ENCODE results near the gene DNAH8. TPM values are rescaled to one million over a fixed set of nuclear protein-coding genes. Genes with fewer than 3 reads are reported as not detected.

DNAH8 gene
- total and polyA plus RNA-seq, 4 experiments from 2014 or later = 0.04 to 0.17 (median 0.09) TPM; not detected in 1

GRCh38 chr6:38749473-38749872, 34.4 kb downstream of the DNAH8 start:
- Histone ChIP-seq H3K4me1 (ENCODE audit: insufficient read depth, low read length) (no peaks in the 10 kb centered on the region), H3K27me3 (ENCODE audit: insufficient read depth, low read length) (no peaks in the 10 kb centered on the region), H3K27ac (ENCODE audit: low read depth, low read length) (no peak overlapping the region), H3K4me3 (ENCODE audit: low read length in 2 of 2) (no peak overlapping the region), H3K9me3 (ENCODE audit: control insufficient read depth in 1 of 2, low read length in 2 of 2) (no peaks in the 10 kb centered on the region), H3K36me3 (ENCODE audit: insufficient read depth, low read length) (no peaks in the 10 kb centered on the region)
- ChIA-PET CTCF (ENCODE audit: partially characterized antibody) (no interaction called here), POLR2A (ENCODE audit: partially characterized antibody) (no interaction called here)
- DNase-seq = no peak
- Mint-ChIP-seq H3K27ac (no peak overlapping the region), H3K27me3 (peaks cover 8 to 21% of the 10 kb centered on the region in 2 donors), H3K36me3 (no peaks in the 10 kb centered on the region), H3K9me3 (no peaks in the 10 kb centered on the region), H3K4me3 (no peak overlapping the region), H3K4me1 (no peaks in the 10 kb centered on the region)
- intact Hi-C loops (cut with micrococcal nuclease) = no loop called here

GRCh38 chr6:38750968-38751615, 36.0 kb downstream of the DNAH8 start:
- CTCF ChIA-PET (ENCODE audit: partially characterized antibody) = no interaction called here
- H3K9me3 Mint-ChIP-seq = no peaks in the 10 kb centered on the region

GRCh38 chr6:38753707-38754106, 38.6 kb downstream of the DNAH8 start:
- Mint-ChIP-seq H3K4me1 (no peaks in the 10 kb centered on the region), H3K4me3 (no peak overlapping the region), H3K36me3 (no peaks in the 10 kb centered on the region), H3K27me3 (peaks cover 6 to 7% of the 10 kb centered on the region in 2 donors), H3K27ac (no peak overlapping the region), H3K9me3 (peaks cover 0 to 3% (median 0%) of the 10 kb centered on the region in 8 donors)
- Histone ChIP-seq H3K27ac (ENCODE audit: low read depth, low read length) (no peak overlapping the region), H3K4me3 (ENCODE audit: low read length in 2 of 2) (no peak overlapping the region), H3K4me1 (ENCODE audit: insufficient read depth, low read length) (no peaks in the 10 kb centered on the region), H3K9me3 (ENCODE audit: control insufficient read depth in 1 of 2, low read length in 2 of 2) (no peaks in the 10 kb centered on the region), H3K27me3 (ENCODE audit: insufficient read depth, low read length) (no peaks in the 10 kb centered on the region), H3K36me3 (ENCODE audit: insufficient read depth, low read length) (no peaks in the 10 kb centered on the region)
- ChIA-PET POLR2A (ENCODE audit: partially characterized antibody) (no interaction called here), CTCF (ENCODE audit: partially characterized antibody) (no interaction called here)
- DNase-seq = no peak
- intact Hi-C loops (cut with micrococcal nuclease) = no loop called here

More at GRCh38 chr6:38750968-38751615, 36.0 kb downstream of the DNAH8 start:
- H3K9me3 ChIP-seq (ENCODE audit: control insufficient read depth in 1 of 2, low read length in 2 of 2) = no peaks in the 10 kb centered on the region
- H3K4me1 ChIP-seq (ENCODE audit: insufficient read depth, low read length) = no peaks in the 10 kb centered on the region
- no peak overlapping the region for H3K27ac ChIP-seq (ENCODE audit: low read depth, low read length)
- no peak overlapping the region for H3K4me3 ChIP-seq (ENCODE audit: low read length in 2 of 2)
- POLR2A ChIA-PET (ENCODE audit: partially characterized antibody) = no interaction called here
- no peak overlapping the region for H3K27ac Mint-ChIP-seq
- H3K27me3 Mint-ChIP-seq = peaks cover 8 to 11% of the 10 kb centered on the region in 2 donors
- H3K36me3 ChIP-seq (ENCODE audit: insufficient read depth, low read length) = no peaks in the 10 kb centered on the region
- no peaks in the 10 kb centered on the region for H3K36me3 Mint-ChIP-seq
- H3K4me1 Mint-ChIP-seq = no peaks in the 10 kb centered on the region
- no peak for DNase-seq
- H3K4me3 Mint-ChIP-seq = no peak overlapping the region
- intact Hi-C loops (cut with micrococcal nuclease) = no loop called here
- no peaks in the 10 kb centered on the region for H3K27me3 ChIP-seq (ENCODE audit: insufficient read depth, low read length)

- no peaks in the 10 kb centered on the region for H3K4me1 ChIP-seq (ENCODE audit: insufficient read depth, low read length)
- intact Hi-C loops (cut with micrococcal nuclease) = no loop called here
- ChIA-PET POLR2A (ENCODE audit: partially characterized antibody) (no interaction called here), CTCF (ENCODE audit: partially characterized antibody) (no interaction called here)
- peak overlapping the region in 1 of 7 donors; percentile 24 for H3K27ac Mint-ChIP-seq
- H3K27me3 ChIP-seq (ENCODE audit: insufficient read depth, low read length) = no peaks in the 10 kb centered on the region
- no peak overlapping the region for H3K4me3 Mint-ChIP-seq
- no peaks in the 10 kb centered on the region for H3K9me3 ChIP-seq (ENCODE audit: control insufficient read depth in 1 of 2, low read length in 2 of 2)
- H3K9me3 Mint-ChIP-seq = peaks cover 0 to 5% (median 0%) of the 10 kb centered on the region in 8 donors
- peaks cover 3 to 5% of the 10 kb centered on the region in 2 donors for H3K27me3 Mint-ChIP-seq
- H3K4me1 Mint-ChIP-seq = no peaks in the 10 kb centered on the region
- no peaks in the 10 kb centered on the region for H3K36me3 Mint-ChIP-seq
- H3K36me3 ChIP-seq (ENCODE audit: insufficient read depth, low read length) = no peaks in the 10 kb centered on the region
- no peak for DNase-seq
- no peak overlapping the region for H3K27ac ChIP-seq (ENCODE audit: low read depth, low read length)
- H3K4me3 ChIP-seq (ENCODE audit: low read length in 2 of 2) = no peak overlapping the region
Observed at GRCh38 chr6:38755207-38755606, 40.1 kb downstream of the DNAH8 start.

DNA sequence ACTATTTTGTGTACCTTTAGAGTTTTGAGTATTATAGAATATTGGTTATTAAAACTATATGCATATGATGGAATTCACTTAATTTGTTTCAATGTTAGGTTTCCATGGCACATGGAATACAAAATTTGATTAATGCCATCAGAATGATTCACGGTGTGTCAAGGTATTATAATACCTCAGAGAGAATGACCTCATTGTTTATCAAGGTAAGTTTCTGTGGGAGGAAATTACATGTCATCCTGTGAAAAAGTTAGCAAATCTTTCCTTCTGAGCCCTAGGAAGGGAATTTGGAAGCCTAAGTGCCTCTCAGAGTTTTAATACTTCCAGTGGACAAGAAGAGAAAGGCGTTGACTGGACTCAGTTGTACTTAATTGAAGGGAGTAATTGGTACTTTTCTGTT, 40.8 kb downstream of the DNAH8 start:
- Mint-ChIP-seq H3K27ac (no peak overlapping the region), H3K4me3 (no peak overlapping the region), H3K36me3 (no peaks in the 10 kb centered on the region), H3K9me3 (peaks cover 0 to 5% (median 0%) of the 10 kb centered on the region in 8 donors), H3K27me3 (peaks cover 3 to 5% of the 10 kb centered on the region in 2 donors), H3K4me1 (no peaks in the 10 kb centered on the region)
- no peaks in the 10 kb centered on the region for H3K27me3 ChIP-seq (ENCODE audit: insufficient read depth, low read length)
- intact Hi-C loops (cut with micrococcal nuclease) = no loop called here
- DNase-seq = no peak
- H3K4me1 ChIP-seq (ENCODE audit: insufficient read depth, low read length) = no peaks in the 10 kb centered on the region
- ChIA-PET POLR2A (ENCODE audit: partially characterized antibody) (no interaction called here), CTCF (ENCODE audit: partially characterized antibody) (no interaction called here)
- no peaks in the 10 kb centered on the region for H3K36me3 ChIP-seq (ENCODE audit: insufficient read depth, low read length)
- no peak overlapping the region for H3K4me3 ChIP-seq (ENCODE audit: low read length in 2 of 2)
- no peaks in the 10 kb centered on the region for H3K9me3 ChIP-seq (ENCODE audit: control insufficient read depth in 1 of 2, low read length in 2 of 2)
- no peak overlapping the region for H3K27ac ChIP-seq (ENCODE audit: low read depth, low read length)

GRCh38 chr6:38760097-38760496, 45.0 kb downstream of the DNAH8 start:
- Mint-ChIP-seq H3K4me3 (no peak overlapping the region), H3K27ac (no peak overlapping the region), H3K9me3 (peaks cover 0 to 6% (median 0%) of the 10 kb centered on the region in 8 donors), H3K36me3 (no peaks in the 10 kb centered on the region), H3K4me1 (no peaks in the 10 kb centered on the region), H3K27me3 (peaks cover 10 to 17% of the 10 kb centered on the region in 2 donors)
- no peak for DNase-seq
- H3K27ac ChIP-seq (ENCODE audit: low read depth, low read length) = no peak overlapping the region
- no peaks in the 10 kb centered on the region for H3K9me3 ChIP-seq (ENCODE audit: control insufficient read depth in 1 of 2, low read length in 2 of 2)
- CTCF ChIA-PET (ENCODE audit: partially characterized antibody) = no interaction called here
- no peaks in the 10 kb centered on the region for H3K4me1 ChIP-seq (ENCODE audit: insufficient read depth, low read length)
- H3K27me3 ChIP-seq (ENCODE audit: insufficient read depth, low read length) = no peaks in the 10 kb centered on the region
- intact Hi-C loops (cut with micrococcal nuclease) = no loop called here
- no peaks in the 10 kb centered on the region for H3K36me3 ChIP-seq (ENCODE audit: insufficient read depth, low read length)
- no peak overlapping the region for H3K4me3 ChIP-seq (ENCODE audit: low read length in 2 of 2)
- POLR2A ChIA-PET (ENCODE audit: partially characterized antibody) = no interaction called here

DNA sequence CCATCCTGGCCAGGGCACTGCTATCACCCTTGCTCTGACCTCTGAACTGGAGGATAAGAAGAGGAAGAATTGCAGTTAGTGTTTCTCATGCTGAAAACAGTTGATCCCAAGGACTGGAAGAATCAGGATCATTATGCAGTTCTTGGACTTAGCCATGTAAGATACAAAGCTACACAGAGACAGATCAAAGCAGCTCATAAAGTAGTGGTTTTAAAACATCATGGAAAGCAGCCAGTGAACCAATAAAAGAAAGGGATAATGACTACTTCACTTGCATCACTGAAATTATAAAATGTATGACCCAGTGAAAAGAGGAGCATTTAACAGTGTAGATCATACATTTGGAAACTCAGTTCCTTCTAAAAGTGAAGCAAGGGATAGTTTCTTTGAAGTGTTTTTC, 47.7 kb downstream of the DNAH8 start:
- Mint-ChIP-seq H3K27me3 (peaks cover 11 to 17% of the 10 kb centered on the region in 2 donors), H3K27ac (no peak overlapping the region), H3K4me1 (no peaks in the 10 kb centered on the region), H3K9me3 (peaks cover 0 to 6% (median 2%) of the 10 kb centered on the region in 8 donors), H3K36me3 (no peaks in the 10 kb centered on the region), H3K4me3 (no peak overlapping the region)
- POLR2A ChIA-PET (ENCODE audit: partially characterized antibody) = no interaction called here
- intact Hi-C loops (cut with micrococcal nuclease) = no loop called here
- Histone ChIP-seq H3K4me1 (ENCODE audit: insufficient read depth, low read length) (no peaks in the 10 kb centered on the region), H3K9me3 (ENCODE audit: control insufficient read depth in 1 of 2, low read length in 2 of 2) (no peaks in the 10 kb centered on the region), H3K27me3 (ENCODE audit: insufficient read depth, low read length) (no peaks in the 10 kb centered on the region), H3K36me3 (ENCODE audit: insufficient read depth, low read length) (no peaks in the 10 kb centered on the region), H3K27ac (ENCODE audit: low read depth, low read length) (no peak overlapping the region), H3K4me3 (ENCODE audit: low read length in 2 of 2) (no peak overlapping the region)
- CTCF ChIA-PET (ENCODE audit: partially characterized antibody) = no interaction called here
- DNase-seq = no peak

- DNase-seq = no peak
- Mint-ChIP-seq H3K4me1 (no peaks in the 10 kb centered on the region), H3K36me3 (no peaks in the 10 kb centered on the region), H3K4me3 (no peak overlapping the region), H3K27ac (no peak overlapping the region), H3K9me3 (peaks cover 0 to 10% (median 6%) of the 10 kb centered on the region in 8 donors), H3K27me3 (peaks cover 4 to 16% of the 10 kb centered on the region in 2 donors)
- ChIA-PET CTCF (ENCODE audit: partially characterized antibody) (no interaction called here), POLR2A (ENCODE audit: partially characterized antibody) (no interaction called here)
- Histone ChIP-seq H3K36me3 (ENCODE audit: insufficient read depth, low read length) (no peaks in the 10 kb centered on the region), H3K4me1 (ENCODE audit: insufficient read depth, low read length) (no peaks in the 10 kb centered on the region), H3K27me3 (ENCODE audit: insufficient read depth, low read length) (no peaks in the 10 kb centered on the region), H3K27ac (ENCODE audit: low read depth, low read length) (no peak overlapping the region), H3K4me3 (ENCODE audit: low read length in 2 of 2) (no peak overlapping the region), H3K9me3 (ENCODE audit: control insufficient read depth in 1 of 2, low read length in 2 of 2) (no peaks in the 10 kb centered on the region)
- intact Hi-C loops (cut with micrococcal nuclease) = no loop called here
Observed at GRCh38 chr6:38767560-38767959, 52.4 kb downstream of the DNAH8 start.

Measured in CD4-positive, alpha-beta memory T cell (primary cell).